ENCODE results near the gene DGAT2.
"Not testable (repeated sequence)": the region's sequence is repeated elsewhere in the genome, so short reads cannot be mapped to it uniquely, and the experiment has no call there.

Gene DGAT2

DNA sequence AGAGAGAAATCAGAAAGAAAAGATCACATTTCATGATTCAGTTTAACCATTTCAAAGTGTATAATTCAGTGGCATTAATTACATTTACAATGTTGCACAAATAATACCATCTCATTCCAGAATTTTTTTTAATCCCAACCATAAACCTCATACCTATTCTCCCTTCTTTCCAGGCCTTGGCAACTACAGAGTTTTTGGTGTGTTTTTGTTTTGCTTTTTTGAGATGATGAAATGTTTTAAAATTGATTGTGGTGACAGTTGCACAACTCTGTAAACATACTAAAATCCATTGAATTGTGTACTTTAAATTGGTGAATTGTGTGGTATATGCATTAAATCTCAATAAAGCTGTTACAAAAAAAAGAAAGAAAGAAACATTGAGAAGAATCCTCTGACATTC is 13.6 kb upstream of the DGAT2 start:
- DNase-seq: not testable (repeated sequence)

DNA sequence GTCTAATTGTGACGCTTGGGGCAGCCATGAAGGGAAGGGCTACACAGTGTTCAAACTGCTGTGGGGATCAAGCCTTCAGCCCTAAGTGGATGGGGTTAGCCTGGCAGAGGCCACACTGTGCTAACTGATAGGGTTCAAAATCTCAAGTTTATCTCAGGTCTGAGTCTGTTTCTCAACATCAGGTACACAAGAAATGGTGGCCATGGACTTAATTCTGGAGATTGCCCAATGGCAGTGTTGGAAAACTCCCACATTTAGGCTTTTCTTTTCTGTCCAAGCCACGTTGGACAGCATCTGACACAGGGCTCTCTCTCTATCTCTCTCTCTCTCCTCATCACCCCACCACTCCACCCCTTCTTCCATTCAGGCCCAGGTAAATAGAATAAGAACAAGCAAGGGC is 10.9 kb upstream of the DGAT2 start:
- DNase-seq: no peak

DNA sequence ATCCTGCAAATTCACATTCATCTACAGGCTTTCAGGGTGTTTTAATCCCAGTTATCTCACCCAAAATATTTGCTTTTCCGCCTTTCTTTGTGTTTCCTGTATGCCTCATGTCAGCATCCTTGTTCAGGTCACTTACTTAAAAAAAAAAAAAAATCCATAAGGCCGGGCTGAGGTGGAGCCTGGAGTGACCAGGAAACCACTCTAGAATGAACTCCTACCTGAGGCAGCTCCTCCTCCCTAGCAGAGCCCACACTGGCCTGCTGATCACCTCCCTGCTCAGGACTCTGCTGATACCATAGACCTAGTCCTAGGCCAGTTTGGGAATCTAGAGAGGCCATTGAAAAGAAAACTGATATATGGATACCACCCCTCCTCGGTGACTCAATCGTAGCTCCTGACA is 8.7 kb upstream of the DGAT2 start:
- DNase-seq: no peak

DNA sequence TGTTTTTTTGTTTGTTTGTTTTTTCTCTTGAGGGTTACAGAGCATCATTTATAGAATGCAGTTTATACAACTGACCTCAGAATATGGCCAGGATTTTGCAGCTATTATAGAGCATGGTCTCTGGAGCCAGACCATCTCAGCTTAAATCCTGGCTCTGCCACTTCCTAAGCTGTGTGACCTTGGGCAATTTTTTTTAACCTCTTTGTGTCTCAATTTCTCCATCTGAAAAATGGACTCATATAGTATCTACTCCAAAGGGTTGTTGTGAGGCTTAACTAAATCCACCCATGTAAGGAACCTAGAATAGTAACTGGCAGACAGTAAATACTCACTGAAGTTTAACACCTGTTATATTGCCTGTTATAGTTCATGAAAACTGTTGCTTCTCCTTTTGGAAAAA is 8.3 kb upstream of the DGAT2 start:
- DNase-seq: no peak

DNA sequence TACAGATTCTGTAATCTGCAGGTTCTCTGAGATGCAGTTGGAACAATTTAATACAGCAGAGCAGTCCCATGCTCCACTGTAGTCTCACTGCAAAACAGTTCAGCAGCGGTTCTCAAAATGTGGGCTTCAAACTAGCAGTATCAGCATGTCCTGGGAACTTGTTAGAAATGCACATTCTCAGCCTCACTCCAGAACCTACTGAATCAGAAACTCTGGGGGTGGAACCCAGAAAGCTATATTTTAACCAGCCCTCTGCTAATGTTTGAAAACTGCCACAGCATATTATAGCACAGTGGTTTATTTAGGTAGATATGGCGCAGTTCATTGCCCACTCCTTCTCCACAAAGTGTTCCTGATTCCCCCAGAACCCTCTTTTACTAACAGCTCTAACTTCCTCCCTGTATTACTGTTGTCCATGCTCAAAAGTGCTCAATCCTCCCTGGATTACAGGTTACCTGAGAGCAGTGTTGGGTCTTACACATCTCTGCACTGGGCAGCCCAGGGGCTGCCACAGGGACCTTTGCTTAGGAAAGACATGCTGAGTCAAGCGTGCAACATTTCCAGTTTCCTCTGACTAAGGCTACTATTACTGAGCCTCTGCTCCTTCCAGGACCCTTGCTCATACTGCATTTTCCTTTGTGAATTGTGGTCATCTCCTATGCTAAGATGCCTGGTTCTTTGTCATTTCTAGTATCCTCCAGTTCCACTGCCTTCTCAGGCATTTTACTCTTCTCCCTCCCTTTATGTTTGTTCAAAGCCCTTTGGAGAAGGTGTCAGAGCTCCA is 7.7 kb upstream of the DGAT2 start:
- DNase-seq: no peak

DNA sequence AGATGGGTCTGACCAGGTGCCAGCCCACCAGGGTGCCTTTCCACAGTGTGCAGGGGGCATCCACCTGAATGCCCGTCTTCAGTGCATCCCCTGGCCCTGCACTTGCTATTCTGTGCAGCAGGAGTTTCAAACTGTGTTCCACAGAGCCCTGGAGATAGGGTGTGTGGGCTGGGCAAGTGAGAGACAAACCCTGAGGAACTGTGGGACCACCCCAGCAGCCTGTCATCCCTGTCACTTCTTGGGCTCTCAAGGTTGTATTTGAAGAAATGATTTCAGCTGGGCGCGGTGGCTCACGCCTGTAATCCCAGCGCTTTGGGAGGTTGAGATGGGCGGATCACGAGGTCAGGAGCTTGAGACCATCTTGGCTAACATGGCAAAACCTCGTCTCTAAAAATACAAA is 6.4 kb upstream of the DGAT2 start:
- no peak for DNase-seq

DNA sequence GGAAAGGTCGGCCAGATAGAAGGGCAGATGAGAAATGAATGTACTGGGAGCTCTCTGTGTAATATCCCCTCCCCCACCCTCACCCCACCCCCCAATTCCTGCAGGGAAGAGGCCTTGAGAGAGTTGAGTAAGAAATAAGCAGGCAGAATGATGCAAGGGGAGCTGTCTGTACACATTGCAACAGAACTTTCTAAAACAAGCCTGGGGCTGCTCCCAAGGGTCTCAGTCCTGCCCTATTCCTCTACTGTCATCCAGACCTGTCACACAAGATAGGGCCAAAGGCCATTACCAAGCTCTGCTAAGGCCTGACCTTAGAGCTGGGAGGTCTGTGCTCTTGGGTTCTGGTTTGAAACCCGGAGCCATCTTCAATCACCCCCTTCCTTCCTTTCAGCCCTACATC is 5.7 kb upstream of the DGAT2 start:
- DNase-seq: no peak

DNA sequence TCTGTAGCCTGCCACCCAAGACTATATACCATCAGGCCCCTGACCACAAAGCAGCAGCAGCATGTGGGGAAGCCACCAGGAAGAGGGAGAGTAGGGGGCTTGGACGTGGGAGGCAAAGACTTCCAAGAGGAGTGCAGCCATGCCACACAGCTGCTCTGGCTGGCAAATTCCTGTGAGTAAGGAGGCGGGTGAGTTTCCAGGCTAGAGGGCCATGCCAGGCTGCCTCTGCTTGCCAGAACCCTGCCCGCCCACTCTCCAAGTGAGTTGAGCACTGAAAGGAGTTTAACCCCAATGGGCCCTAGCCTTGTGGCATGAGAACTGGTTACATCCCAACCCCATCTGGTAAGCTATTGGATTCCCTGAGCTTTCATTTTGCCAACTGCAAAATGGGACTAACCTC is 4.7 kb upstream of the DGAT2 start:
- no peak for DNase-seq

DNA sequence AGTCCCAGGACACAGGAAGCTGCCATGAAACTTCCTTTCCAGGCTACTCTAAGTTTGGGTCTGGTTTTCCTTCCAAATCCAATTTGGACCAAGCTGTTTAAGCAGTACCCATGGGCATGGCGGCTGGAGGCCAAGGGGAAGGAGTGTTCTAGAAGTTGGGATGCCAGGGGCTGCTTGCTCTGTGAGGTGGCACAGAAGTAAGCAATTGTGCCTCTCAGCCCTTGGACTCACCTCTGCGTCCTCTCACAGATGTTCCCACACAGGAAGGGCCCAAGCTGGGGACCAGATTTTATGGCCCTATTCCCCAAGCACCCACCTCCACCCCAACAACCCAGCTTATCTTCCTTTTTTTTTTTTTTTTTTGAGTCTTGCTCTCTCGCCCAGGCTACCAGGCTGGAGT is 3.5 kb upstream of the DGAT2 start:
- no peak for DNase-seq

DNA sequence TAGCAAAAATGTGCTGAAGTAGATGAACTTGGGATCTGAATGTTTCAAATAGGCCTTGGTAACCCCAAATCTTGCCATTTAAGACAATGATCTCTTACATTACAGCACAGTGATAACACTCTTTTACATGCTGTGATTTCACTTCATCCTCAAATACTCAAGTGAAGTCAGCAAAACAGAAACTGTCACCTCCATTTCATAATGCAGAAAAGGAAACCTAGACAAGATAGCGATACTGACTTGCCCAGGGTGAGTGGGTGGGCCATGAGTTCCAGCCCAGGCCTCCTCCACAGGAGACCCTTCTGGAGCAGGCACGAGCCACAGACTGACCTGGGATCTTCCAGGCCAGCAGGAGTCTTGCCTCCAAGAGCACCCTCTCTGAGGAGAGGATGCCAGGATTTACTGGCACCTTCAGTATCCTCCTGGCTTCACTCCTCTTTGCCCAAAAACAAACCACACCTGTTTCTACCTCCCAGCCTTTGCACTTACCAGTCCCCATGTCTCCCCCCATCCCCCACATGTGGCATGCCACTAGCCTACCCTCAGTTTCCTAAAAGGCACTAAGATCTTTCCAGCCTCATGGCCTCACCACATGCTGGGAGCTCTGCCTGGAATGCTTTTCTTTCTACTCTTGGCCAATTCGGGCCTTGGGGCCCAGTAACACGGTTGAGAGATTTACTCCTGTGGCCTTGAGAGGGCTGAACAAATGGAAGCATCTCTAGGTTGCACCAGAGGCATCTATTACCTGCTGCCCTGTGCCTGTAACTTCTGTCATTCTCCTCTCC is 1.9 kb upstream of the DGAT2 start:
- no peak for DNase-seq

DNA sequence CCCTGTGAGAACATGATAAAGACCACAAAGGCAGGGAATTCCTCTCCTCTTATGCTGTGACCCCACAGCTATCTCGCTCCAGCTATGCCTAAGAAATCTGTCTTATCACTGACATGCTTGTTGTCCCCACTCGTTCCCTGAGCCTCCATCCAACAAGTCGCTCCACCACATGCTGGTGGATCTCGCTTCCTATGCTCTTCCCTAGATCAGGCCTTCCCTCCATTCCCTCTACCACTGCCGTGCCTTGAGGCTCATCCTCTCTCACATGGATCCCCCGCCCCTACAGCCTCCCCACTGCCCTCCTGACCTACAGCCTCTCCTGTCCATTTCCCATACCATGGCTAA is 1.4 kb upstream of the DGAT2 start:
- no peak for DNase-seq

DNA sequence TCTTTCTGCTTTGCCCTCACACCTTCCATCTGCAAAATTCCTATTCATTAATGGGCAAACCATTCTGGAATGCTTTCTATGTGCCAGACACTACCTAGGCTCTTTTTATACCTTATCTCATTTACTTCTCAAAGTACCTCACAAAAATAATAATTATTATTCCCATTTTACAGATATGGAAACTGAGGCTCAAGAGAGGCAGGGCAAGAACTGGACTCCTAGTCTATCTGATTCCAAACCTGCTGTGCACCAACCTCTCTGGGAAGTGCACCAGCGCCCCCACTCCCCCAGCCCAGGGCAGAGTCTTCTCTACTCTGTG is 826 bp upstream of the DGAT2 start:
- DNase-seq: no peak

DNA sequence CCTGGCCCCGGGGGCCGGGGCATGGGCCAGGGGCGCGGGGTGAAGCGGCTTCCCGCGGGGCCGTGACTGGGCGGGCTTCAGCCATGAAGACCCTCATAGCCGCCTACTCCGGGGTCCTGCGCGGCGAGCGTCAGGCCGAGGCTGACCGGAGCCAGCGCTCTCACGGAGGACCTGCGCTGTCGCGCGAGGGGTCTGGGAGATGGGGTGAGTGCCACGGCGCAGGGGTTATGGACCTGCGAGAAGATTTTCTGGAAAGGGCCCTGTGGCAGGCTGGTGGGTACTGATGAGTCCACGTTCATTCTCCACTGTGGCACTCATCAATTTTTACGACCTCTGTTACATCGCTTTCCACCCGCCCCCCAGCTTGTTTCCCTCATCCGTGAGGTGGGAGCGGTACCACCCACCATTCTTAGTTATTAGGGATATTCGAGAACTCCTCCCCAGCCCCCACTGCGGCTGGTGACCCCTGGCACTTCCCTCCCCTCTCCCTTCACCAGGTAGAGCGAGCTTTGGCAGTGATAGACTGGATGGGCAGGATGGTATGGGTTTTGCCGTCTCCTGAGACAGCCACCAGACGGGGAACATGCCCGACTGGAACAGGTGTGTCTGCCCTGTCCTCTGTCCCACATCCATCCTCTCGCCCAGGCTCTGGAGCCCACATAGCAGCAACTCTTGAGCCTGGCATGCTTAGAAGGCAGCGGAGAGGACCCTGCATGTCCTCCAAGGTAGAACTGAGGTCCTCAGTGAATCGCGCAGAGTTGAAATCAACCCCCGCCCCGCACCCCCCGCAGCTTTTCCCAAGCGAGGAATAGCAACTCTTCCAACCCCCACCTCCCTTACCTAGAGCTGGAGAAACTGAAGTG is 562 bp downstream of the DGAT2 start:
- no peak for DNase-seq

DNA sequence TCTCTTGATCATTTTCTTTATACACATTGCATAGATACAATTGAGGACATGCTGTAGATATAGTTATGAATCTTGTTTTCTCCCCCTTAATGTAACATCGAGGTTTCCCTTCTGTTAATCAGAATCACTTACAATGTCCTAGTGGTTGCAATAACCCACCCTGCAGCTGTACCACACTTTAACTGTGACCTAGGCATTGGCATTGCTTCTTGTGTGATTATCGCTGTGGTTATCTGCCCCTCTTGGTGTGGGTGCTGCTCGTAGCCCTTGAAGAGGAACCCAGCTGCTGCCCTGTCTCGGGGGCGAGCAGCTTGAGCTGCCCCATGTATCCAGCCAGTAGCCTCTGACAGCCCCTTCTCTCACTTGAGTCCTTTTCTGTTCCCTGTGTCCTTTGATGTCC is 1.5 kb downstream of the DGAT2 start:
- no peak for DNase-seq

DNA sequence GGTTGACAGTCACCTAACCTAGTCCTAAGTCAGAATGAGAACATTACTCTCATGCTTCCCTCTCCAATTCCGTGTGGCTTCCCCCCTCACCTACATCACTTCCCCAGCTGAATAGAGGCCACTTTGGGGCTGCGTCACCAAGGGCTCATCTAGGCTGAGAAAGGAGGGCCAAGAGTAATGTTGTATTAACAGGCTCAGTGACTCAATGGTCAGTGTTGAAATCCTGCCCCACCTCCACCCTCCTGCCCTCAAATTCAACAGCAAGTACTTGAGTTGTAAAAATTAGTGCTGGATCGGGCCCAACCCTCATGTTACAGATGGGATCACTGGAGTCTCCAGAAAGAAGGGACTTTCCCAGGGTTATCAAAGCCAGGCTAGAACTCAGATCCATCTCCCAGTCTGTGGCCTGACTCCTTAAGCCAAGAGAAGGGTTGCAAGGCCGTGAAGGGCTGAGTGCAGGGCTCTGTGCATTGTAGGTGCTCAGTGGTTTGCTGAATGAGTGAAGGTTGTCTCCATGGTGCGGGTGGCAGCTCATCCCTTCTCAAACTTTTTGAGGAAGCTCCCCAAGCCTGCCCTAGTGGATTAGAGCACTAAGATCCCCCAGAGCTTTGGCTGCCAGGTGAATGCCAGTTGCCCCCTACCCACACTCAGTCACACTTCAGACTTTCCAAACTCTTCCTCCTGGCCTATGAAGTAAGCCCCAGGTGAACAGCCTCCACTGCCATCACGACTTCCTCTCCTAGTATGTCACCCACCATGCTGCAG is 3.2 kb downstream of the DGAT2 start:
- DNase-seq: no peak

DNA sequence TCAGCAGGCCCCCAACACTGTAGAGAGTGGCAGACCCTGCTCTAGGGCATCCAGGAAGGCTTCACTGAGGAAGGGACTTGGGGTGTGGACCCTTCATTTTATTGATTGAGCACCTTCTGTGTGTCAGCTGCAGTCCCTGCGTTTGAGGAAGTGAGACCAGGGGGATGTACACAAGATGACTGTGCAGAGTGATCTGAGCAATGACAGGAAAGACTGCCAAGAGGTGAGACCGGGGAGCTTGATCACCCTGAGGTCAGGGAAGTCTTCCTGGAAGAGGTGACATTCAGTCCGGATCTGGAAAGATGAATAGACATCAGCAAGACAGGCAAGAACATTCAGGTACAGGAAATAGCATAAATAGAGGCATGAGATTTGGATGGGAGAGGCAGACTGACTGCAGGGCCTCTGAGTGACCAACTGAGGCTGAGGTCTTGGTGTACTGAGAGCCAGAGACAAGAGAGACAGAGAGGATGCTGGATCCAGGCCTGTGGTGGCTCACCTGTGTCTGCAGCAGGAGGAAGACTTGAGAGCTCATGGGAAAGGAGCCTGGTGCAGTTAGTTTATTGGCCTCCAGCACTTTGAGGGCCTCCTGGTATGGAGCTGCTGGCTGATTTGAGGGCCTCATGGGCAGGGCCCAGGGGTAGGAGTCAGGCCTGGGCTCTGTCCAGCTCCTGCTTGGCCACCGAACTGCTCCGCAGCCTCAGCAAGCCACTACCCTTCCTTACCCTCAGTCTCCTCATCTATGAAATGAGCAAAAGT is 5.2 kb downstream of the DGAT2 start:
- DNase-seq: no peak

DNA sequence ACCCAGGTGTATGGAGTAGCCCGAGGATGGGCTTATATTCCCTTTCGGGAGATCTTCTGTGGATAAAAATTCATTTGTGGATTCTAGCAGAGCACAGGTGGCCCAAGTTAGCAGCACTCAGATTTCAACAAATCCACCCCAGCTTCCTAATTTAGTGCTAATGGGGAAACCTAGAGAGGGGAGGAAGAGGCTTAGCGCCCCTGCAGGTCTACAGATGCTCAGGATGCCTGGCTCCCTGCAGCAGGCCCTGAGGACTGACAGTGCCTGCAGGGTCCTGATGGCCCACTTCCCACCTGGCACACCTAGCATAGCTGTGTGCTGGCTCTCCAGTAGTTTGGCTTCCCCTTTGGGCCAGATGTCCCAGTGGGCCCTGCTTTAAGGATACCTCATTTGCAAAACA is 6.5 kb downstream of the DGAT2 start:
- DNase-seq: no peak

DNA sequence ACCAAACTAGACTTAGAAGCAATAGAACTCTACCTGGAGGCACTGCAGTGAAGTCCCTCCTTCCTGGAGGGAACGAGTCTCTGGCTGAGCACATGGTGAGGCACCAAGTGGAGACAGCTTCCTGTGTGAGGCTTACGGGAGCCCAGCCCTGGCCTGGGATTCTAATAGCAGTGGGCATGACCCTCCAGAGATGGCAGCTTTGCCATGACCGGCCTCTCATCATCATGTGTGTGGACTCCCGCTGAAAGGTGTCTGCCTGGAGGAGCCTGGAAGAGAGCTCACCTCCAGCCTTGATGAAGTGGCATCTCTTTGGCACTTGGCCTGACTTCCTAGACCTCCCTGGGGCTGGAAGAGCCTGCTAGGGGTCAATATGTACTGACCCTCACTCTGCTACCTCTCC is 8.0 kb downstream of the DGAT2 start:
- DNase-seq: no peak

DNA sequence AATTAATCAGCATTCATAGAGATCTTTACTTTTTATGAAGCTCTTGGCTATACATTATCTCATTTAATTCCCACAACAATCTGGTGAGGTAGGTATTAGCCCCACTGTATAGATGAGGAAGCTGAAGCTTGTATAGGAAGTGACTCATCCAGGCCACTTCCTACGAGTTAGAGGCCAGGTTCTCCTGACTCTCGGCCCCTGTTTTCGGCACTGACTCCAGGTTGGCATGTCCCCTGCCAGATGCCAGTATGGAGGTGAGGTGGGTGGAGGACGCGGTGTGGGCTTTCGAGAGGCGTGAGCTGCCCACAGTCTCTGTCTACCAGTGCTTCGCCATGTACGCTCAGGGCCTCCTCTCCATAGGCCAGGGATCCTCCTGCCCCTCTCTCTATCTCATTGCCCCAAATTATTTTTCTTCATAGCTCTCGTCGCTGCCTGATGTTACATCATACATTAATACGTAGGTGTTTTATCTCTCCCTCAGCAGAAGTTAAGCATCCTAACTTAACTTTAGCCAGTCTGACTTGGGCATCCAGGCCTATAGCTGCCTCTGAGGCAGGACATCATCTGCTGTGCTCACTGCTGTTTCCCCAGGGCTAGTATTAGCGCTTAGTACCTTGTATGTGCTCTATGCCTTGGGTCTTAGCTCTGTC is 9.0 kb downstream of the DGAT2 start:
- no peak for DNase-seq

DNA sequence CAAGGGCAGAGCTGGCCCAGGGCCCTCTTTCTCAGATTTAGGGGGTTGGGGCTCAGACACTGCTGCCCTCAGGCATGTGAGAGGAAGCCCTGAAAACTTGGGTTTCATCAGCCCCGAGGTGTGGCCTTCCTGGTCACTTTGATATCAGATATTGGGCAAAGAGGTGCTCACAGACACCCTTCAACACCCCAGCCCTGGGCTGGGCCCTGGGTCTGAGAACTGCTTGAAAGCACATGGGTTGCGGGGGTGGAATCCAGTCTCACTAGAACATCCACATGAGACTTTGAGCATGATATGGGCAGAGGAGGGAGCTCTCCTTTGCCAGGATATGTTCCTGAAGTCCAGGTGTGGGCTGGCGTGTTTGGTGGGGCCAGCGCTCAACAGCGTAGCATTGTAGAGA is 10.4 kb downstream of the DGAT2 start:
- no peak for DNase-seq

DNA sequence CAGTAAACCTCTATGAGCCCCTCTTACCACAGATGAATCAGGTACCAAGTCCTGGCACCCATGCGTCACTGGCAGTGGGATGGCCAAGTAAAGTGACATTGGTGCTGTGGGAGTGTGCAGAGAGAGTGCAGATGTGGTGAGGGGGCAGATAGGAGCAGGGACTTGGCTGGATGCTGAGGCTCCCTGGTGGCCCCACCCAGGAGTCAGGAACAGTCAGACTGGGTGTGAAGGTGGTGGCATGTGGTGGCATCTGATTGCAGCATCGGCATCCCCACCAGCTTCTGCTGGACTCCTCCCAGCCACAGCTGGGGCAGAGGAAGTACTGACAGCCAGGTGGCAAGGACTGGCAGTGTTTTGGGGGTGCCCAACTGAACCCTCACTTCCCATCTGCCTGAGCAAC is 11.4 kb downstream of the DGAT2 start:
- no peak for DNase-seq

DNA sequence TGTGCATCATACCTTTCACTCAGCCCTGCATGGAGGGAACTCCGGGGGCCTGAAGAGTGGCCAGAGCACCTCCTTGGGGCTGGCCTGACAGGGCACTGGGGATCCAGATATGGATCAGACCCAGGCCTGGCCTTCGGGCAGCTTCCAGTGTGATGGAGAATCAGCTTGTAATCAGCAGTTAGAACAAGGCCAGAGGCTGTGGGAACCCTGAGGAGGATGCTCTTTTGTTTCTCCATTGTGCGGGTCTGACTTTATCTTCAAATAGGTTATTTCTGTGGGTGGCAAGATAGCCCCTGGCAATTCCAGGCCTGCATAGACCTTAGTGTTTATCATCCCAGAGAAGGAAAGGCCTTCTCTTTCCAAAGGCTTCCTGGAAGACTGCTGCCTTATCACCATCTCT is 12.3 kb downstream of the DGAT2 start:
- DNase-seq: no peak

Measured in NCI-H2171 treated with DMSO at 0.1 percent for 48 hours (cell line).